Activated naive CD4-positive, alpha-beta T cell treated with anti-CD3 and anti-CD28 coated beads, Interleukin-2, amount 50 U/mL, for 24 hours (primary cell): Measurements from ENCODE around the gene STAT4.

Experiments
- H3K27ac Mint-ChIP-seq: one replicate; pipeline ENCODE4 v1.8.0; 2021; ENCODE audit warnings: mild to moderate bottlenecking, mixed read lengths
- H3K27me3 Mint-ChIP-seq: one replicate; pipeline ENCODE4 v1.8.0; 2021; ENCODE audit warnings: mixed read lengths
- H3K36me3 Mint-ChIP-seq: one replicate; pipeline ENCODE4 v1.8.0; 2021; ENCODE audit warnings: mixed read lengths
- H3K4me1 Mint-ChIP-seq: one replicate; pipeline ENCODE4 v1.8.0; 2021; ENCODE audit warnings: mixed read lengths
- H3K4me3 Mint-ChIP-seq: one replicate; pipeline ENCODE4 v1.8.0; 2021; ENCODE audit warnings: mild to moderate bottlenecking, mixed read lengths
- H3K9me3 Mint-ChIP-seq: one replicate; pipeline ENCODE4 v1.8.0; 2021; ENCODE audit warnings: mixed read lengths

Gene STAT4

DNA sequence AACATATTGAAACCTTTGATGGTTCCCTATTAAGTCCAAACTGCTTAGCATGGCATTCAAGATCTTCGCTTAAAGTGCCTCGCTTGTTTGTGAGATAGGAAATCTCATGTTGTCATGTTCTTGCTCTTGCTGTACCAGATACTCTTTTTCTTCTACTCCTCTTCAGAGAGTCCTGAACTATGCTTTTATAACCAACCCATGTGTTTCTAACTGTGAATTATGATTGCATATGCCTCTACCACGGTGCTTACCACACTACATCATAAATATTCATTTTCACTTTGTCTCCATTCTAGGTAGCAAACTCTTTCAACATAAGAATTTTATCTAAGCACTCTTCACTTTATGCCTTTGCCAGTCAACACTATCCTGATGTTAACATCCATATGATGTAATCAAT, 23.6 kb downstream of the STAT4 start:
- peak overlapping the region; percentile 25 for H3K27ac Mint-ChIP-seq
- peaks cover 2% of the 10 kb centered on the region for H3K9me3 Mint-ChIP-seq
- H3K27me3 Mint-ChIP-seq = no peaks in the 10 kb centered on the region
- peaks cover 78% of the 10 kb centered on the region for H3K4me1 Mint-ChIP-seq
- peaks cover 46% of the 10 kb centered on the region for H3K36me3 Mint-ChIP-seq
- peak overlapping the region; percentile 67 for H3K4me3 Mint-ChIP-seq

DNA sequence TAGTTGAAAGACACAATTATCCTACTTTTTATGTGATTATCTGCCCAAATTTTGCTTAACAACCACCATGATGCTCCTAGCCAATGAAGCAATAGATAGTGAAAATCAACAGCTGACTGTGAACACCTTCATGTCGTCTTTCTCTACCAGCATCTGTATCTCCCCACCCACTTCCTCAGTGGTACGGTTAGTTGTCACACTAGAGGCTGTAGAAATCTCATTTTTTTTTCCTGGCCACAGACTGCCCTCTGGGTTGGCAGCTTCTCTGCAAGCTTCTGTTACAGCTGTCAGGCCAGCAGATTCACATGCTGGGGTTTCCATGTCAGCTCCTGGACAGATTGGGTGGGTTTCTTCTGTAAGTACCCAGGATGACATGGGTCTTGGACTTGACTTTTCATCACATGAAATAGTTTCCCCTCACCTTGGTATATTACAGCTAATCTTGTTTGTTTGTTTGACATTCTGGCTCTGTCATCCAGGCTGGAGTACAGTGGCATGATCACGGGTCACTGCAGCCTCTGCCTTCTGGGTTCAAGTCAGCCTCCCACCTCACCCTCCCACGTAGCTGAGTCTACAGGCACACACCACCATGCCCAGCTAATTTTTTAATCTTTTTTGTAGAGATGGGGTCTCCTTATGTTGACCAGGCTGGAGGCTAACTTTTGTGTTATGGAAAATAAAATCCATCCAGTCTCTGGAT, 24.3 kb downstream of the STAT4 start:
- Mint-ChIP-seq H3K4me3 (no peak overlapping the region), H3K27ac (peak overlapping the region; percentile 47), H3K36me3 (peaks cover 39% of the 10 kb centered on the region), H3K4me1 (peaks cover 73% of the 10 kb centered on the region), H3K27me3 (no peaks in the 10 kb centered on the region), H3K9me3 (no peaks in the 10 kb centered on the region)

DNA sequence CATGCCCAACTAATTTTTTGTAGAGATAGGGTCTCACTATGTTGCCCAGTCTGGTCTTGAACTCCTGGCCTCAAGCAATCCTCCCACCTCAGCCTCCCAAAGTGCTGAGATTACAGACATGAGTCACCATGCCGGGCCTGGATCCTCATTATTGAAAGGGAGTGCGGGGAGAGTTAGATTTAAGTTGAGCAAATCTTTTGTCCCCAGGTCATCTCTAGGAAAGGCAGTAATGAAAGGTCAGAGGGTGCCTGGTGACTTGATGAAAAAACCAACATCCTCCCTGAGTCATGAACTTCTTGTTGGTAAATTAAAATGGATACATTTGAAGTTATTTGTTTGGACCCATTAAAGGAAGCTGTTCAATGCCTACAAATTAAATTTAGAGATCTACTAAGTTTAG, 25.1 kb downstream of the STAT4 start:
- peaks cover 36% of the 10 kb centered on the region for H3K36me3 Mint-ChIP-seq
- H3K27ac Mint-ChIP-seq = no peak overlapping the region
- peaks cover 73% of the 10 kb centered on the region for H3K4me1 Mint-ChIP-seq
- H3K9me3 Mint-ChIP-seq = no peaks in the 10 kb centered on the region
- no peak overlapping the region for H3K4me3 Mint-ChIP-seq
- no peaks in the 10 kb centered on the region for H3K27me3 Mint-ChIP-seq

DNA sequence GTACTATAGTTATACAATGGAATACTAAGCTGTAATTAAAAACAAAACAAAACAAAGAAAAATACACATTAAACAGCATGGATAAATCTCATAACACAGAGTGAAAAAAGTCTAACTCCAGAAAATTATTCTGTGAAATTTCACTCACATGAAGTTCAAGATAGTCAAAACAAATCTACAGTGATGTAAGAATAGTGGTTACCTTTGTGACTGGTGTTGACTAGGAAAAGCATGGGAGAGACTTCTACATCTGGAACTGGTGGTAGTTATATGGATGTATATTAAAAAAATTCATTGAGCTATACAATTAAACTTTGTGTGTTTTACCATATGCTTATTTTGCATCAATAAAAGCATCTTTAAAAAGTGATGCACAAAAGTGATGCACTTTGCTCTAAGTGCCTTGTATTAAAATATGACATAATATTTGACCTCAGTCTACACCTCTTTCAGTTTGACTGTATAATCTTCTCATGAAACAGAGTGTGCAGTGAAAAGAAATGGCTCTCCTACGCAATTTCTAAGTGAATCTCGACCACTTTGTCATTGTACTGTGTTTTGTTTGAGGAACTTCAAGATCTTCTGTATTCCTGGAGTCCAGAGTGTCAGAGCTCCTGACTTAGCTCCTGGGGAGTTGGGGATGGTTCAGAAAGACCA, 28.0 kb downstream of the STAT4 start:
- Mint-ChIP-seq H3K27ac (peak overlapping the region; percentile 19), H3K27me3 (no peaks in the 10 kb centered on the region), H3K4me3 (peak overlapping the region; percentile 12), H3K4me1 (peaks cover 78% of the 10 kb centered on the region), H3K36me3 (peaks cover 40% of the 10 kb centered on the region), H3K9me3 (no peaks in the 10 kb centered on the region)

DNA sequence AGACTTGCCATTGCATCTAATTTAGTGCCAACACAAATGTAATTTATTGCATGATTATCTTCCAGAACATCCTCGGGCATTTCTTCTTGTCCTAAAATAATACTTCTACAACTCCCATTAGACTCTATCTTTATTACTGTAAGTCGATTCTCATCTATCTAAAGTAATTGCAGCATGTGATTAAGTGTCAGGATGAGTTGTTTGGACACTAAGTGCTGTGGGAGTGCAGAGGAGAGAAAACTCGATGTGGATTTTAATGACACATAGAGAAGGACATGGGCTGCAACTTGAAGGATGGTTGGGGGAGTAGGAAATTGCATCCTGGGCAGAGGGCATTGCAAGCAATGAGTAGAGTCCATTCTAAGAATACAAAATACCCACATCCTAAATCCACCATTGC, 33.5 kb downstream of the STAT4 start:
- H3K9me3 Mint-ChIP-seq = no peaks in the 10 kb centered on the region
- H3K4me3 Mint-ChIP-seq = no peak overlapping the region
- H3K36me3 Mint-ChIP-seq = peaks cover 50% of the 10 kb centered on the region
- no peaks in the 10 kb centered on the region for H3K27me3 Mint-ChIP-seq
- H3K4me1 Mint-ChIP-seq = peaks cover 86% of the 10 kb centered on the region
- peak overlapping the region; percentile 41 for H3K27ac Mint-ChIP-seq

DNA sequence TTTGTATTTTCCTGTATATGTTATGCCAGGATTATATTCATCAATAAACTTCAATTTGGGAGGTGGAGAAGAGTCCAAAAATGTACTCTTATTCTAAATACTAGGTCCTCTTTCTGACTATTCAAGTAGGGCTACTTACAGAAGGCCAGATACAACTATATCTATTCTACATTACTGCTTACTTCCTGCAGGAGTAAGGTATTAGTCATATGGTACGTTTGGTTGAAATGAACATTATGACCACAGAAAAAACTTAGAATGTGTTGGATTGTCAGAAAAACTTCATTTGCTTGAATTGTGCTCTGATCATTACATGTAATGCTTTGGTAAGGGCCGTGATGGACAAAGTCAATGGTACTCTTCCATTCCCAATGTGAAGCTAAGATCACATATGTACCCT, 35.0 kb downstream of the STAT4 start:
- Mint-ChIP-seq H3K4me3 (peak overlapping the region; percentile 67), H3K4me1 (peaks cover 92% of the 10 kb centered on the region), H3K36me3 (peaks cover 52% of the 10 kb centered on the region), H3K9me3 (no peaks in the 10 kb centered on the region), H3K27ac (peak overlapping the region; percentile 85), H3K27me3 (no peaks in the 10 kb centered on the region)

DNA sequence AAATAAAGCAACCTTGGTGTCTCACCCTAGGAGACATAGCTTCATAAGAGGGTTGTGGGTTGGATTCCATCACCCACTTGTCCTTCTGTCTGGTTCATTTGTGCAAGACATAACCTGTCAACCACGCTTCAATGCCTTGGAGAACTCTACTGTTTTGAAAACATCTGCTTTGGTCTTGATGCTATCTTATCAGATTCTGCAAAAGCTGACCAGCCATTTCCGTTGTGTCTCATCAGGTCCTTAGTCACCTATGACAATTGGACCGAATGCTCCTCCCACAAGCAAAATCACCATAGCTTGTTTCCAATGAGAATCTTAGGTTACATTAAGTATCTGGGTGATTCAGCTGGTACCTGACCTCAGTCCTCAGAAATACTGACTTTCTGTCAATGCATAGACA, 35.4 kb downstream of the STAT4 start:
- Mint-ChIP-seq H3K4me3 (peak overlapping the region; percentile 67), H3K27me3 (no peaks in the 10 kb centered on the region), H3K4me1 (peaks cover 89% of the 10 kb centered on the region), H3K9me3 (no peaks in the 10 kb centered on the region), H3K36me3 (peaks cover 50% of the 10 kb centered on the region), H3K27ac (peak overlapping the region; percentile 85)

DNA sequence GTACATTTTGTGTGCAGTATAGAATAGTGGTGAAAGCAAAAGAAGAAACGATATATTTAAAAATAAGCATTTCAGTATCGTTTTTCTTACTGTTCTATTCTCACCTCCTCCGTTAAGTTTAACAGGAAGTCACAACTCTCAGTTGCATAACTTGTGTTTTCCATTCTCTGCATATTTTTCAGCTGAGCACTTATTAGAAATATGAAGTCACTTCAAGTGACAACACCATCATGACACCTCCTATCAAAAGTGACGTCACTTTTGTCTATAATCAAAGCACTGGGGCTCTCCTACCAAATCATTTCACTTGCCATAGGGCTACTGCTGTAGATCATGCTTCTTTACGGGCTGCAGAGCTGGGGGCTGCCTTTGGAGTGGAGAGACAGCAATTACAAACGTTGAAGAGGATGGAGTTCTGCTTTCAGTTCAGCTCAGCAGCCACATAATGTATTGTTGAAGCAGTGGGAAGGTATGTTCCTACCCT, 36.3 kb downstream of the STAT4 start:
- Mint-ChIP-seq H3K36me3 (peaks cover 48% of the 10 kb centered on the region), H3K27me3 (no peaks in the 10 kb centered on the region), H3K27ac (peak overlapping the region; percentile 95), H3K4me3 (peak overlapping the region; percentile 67), H3K4me1 (peaks cover 89% of the 10 kb centered on the region), H3K9me3 (no peaks in the 10 kb centered on the region)

DNA sequence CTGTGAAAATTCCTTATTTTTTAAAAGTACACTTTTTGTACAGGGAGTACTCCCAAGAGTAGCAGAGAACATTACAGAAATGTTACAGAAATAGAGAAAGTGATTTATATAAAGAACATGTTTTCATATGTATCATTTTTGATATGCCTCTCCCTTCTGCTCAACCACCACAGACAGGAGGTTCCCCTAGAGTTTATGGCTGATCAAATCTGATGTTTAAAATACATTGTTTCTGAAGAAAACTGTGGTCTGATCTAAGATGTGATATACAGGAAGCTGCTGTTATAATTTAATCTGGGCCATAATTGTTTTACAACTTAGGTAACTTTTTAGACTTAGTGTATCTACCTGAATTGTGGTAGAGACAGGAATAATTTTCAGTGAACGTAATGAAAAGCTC, 37.0 kb downstream of the STAT4 start:
- Mint-ChIP-seq H3K9me3 (no peaks in the 10 kb centered on the region), H3K4me1 (peaks cover 90% of the 10 kb centered on the region), H3K4me3 (peak overlapping the region; percentile 67), H3K36me3 (peaks cover 43% of the 10 kb centered on the region), H3K27me3 (no peaks in the 10 kb centered on the region), H3K27ac (peak overlapping the region; percentile 95)

DNA sequence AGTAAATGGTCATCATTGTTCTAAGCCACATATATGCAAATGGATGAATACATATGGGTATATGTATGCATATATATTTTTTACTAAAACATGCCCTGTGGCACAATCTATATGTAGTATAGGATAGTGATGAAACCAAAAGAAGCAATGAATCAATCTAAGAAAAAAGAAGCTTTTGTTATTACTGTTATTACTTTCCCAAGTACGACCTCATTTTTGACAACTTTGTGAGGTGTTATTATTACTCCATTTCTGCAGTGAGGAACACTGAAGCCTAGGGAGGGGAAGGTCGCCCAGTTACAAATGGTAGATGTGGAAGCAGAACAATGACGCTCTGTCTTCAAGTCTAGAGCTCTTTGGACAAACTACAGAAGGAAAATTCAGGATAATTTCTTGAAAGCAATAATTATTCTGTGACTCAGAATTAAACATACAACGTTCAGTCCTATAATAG, 38.3 kb downstream of the STAT4 start:
- H3K27ac Mint-ChIP-seq = peak overlapping the region; percentile 95
- peak overlapping the region; percentile 67 for H3K4me3 Mint-ChIP-seq
- H3K27me3 Mint-ChIP-seq = no peaks in the 10 kb centered on the region

DNA sequence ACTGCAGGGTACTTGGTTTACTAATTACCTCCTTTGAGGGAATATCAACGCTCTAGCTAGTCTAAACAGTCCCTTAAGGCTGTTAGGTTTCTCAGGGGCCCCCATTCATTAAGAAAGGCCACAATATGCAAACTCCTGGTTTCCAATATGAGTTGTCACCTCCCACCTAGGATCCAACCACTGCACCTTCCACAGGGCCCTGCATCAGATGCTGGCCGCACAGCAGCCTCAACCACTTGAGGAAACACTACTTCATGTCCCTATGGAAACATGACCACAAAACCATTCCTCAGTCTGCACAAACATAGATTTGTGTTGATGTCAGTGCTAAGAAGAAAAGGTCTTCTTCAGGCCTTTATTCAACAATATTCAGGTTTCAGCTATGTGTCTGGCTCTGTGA, 40.9 kb downstream of the STAT4 start:
- Mint-ChIP-seq H3K27ac (peak overlapping the region; percentile 81), H3K4me1 (peaks cover 88% of the 10 kb centered on the region), H3K9me3 (no peaks in the 10 kb centered on the region), H3K27me3 (no peaks in the 10 kb centered on the region), H3K36me3 (peaks cover 40% of the 10 kb centered on the region), H3K4me3 (peak overlapping the region; percentile 60)

More for the DNA sequence above, 38.3 kb downstream of the STAT4 start:
- Mint-ChIP-seq H3K4me1 (peaks cover 91% of the 10 kb centered on the region), H3K36me3 (peaks cover 45% of the 10 kb centered on the region), H3K9me3 (no peaks in the 10 kb centered on the region)

DNA sequence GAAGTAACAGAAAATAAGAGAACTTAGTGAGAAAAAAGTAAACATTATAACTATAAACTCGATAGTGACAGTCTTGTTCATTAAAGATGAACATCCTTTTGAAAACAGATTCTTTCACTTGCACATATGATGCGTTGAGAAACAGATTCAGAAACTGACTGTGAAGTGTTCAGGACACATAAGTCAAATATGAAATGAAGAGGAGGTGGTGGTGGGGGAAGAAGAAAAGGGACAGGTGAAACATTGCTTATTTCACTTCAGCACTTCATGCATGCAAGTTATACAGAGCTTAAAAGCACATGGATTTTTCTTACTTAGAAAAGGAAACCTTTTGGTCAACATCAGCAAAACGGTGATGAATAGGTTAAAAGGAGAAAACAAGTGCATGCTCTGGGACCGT, 42.5 kb downstream of the STAT4 start:
- H3K4me1 Mint-ChIP-seq = peaks cover 91% of the 10 kb centered on the region
- peak overlapping the region; percentile 60 for H3K4me3 Mint-ChIP-seq
- no peaks in the 10 kb centered on the region for H3K27me3 Mint-ChIP-seq
- peaks cover 35% of the 10 kb centered on the region for H3K36me3 Mint-ChIP-seq
- peak overlapping the region; percentile 87 for H3K27ac Mint-ChIP-seq
- no peaks in the 10 kb centered on the region for H3K9me3 Mint-ChIP-seq

DNA sequence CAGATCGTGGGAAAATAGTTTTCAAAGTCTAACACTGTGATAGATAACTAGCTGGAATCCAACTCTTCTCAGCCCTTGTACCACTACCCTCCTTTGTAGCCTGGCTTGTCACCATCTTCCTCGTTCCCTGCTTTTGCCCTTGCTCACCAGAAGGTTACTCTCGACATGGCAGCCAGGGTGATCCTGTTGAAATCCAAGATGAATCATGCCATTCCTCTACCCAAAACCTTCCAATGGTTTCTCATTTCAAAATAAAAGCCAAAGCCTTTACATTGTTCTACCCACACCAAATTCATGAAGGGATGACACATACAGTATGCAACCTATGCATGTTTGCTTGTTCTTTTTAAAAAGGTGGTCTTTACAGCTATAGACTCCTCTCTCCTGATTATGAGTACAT, 45.7 kb downstream of the STAT4 start:
- H3K4me1 Mint-ChIP-seq = peaks cover 87% of the 10 kb centered on the region
- no peaks in the 10 kb centered on the region for H3K27me3 Mint-ChIP-seq
- peaks cover 8% of the 10 kb centered on the region for H3K9me3 Mint-ChIP-seq
- H3K36me3 Mint-ChIP-seq = peaks cover 39% of the 10 kb centered on the region
- H3K27ac Mint-ChIP-seq = peak overlapping the region; percentile 93
- H3K4me3 Mint-ChIP-seq = peak overlapping the region; percentile 62

DNA sequence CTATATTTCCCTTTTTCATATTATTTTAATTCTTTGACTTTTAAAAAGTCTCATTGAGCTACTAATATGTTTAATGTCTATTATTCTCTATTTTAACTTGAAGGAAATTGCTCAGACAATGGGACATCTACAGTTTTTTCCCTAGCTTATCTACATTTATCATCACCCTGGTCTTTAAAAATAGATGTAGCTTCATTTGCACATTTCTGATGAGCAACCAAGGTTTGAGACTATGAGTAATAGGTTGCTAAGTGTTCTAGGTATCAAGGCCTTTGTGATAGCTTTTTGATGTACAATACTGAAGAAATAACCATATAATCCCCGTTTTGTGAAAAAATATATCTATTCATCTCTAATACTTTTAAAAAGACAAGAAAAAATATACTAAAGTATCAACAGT, 47.0 kb downstream of the STAT4 start:
- H3K27me3 Mint-ChIP-seq = no peaks in the 10 kb centered on the region

DNA sequence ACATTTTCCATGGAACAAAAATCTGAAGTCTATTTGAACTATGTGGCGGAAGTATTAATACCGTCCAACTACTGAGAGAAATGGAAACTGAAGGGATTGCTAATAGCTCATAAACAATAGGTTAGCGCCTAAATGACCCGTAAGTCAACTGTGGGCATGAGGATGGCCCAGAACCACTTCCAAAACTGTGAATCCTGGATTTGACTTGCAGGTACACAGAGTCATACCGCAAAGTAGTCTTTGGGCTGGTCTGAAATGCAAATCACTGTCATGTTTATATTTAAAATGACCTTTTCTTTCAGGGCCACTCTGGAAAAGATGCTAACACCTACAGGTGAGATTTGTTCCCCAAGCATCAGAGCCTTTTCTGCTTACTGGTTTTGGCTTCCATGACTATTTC, 50.6 kb downstream of the STAT4 start:
- no peak overlapping the region for H3K27ac Mint-ChIP-seq
- peaks cover 74% of the 10 kb centered on the region for H3K4me1 Mint-ChIP-seq
- peaks cover 40% of the 10 kb centered on the region for H3K36me3 Mint-ChIP-seq
- H3K27me3 Mint-ChIP-seq = no peaks in the 10 kb centered on the region
- no peak overlapping the region for H3K4me3 Mint-ChIP-seq
- peaks cover 8% of the 10 kb centered on the region for H3K9me3 Mint-ChIP-seq

More for the DNA sequence above, 47.0 kb downstream of the STAT4 start:
- H3K9me3 Mint-ChIP-seq = peaks cover 8% of the 10 kb centered on the region
- peak overlapping the region; percentile 68 for H3K27ac Mint-ChIP-seq
- peaks cover 41% of the 10 kb centered on the region for H3K36me3 Mint-ChIP-seq
- peaks cover 80% of the 10 kb centered on the region for H3K4me1 Mint-ChIP-seq
- H3K4me3 Mint-ChIP-seq = peak overlapping the region; percentile 19

DNA sequence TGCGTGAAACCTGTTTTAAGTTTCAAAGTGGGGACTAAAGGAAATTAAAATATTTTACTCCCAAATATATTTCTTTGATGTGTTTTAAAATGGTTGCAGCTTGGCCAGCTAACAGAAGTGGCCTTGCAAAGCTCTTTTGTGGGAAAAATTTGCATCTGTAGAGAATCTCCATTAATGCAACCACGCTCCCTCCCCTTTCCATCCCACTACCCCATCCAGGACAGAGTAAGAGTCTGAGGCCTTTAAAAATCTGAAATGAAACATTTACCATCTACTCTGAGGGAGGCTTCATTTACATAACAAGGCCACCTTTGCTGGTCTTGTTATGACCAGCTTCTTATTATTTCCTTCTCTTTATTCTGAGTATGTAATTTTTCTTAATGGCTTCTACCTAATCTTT, 63.5 kb downstream of the STAT4 start:
- peaks cover 47% of the 10 kb centered on the region for H3K36me3 Mint-ChIP-seq

More for the DNA sequence above, 63.5 kb downstream of the STAT4 start:
- peak overlapping the region; percentile 59 for H3K27ac Mint-ChIP-seq
- peaks cover 6% of the 10 kb centered on the region for H3K9me3 Mint-ChIP-seq
- no peaks in the 10 kb centered on the region for H3K27me3 Mint-ChIP-seq
- H3K4me1 Mint-ChIP-seq = peaks cover 48% of the 10 kb centered on the region
- no peak overlapping the region for H3K4me3 Mint-ChIP-seq
